GM12865 (cell line): Measurements from ENCODE around the gene PLXDC2.

ENCODE experiments used
- DNase-seq: peaks from one replicate; pipeline ENCODE4 v3.0.0; 2010; ENCODE audit warnings: low read depth
- H3K4me3 ChIP-seq: 2 replicates; pipeline ENCODE4 v1.5.1; 2011; ENCODE audit warnings: mild to moderate bottlenecking, low read depth, low read length, control low read depth
- CTCF ChIP-seq: IDR thresholded peaks from 2 replicates; pipeline ENCODE4 v1.5.1; 2011; ENCODE audit warnings: low read length, control low read depth, low read depth, inconsistent platforms; ENCODE audit not compliant: insufficient read depth; ENCODE audit errors: missing control alignments

The PLXDC2 gene

GRCh38 chr10:19983880-19984565, 167.8 kb downstream of the PLXDC2 start:
- H3K4me3 ChIP-seq: no peak overlapping the region
- no peak for TF ChIP-seq CTCF

GRCh38 chr10:19985745-19986144, 169.5 kb downstream of the PLXDC2 start:
- no peak for DNase-seq
- no peak for TF ChIP-seq CTCF

More at GRCh38 chr10:19983880-19984565, 167.8 kb downstream of the PLXDC2 start:
- no peak for DNase-seq

DNA sequence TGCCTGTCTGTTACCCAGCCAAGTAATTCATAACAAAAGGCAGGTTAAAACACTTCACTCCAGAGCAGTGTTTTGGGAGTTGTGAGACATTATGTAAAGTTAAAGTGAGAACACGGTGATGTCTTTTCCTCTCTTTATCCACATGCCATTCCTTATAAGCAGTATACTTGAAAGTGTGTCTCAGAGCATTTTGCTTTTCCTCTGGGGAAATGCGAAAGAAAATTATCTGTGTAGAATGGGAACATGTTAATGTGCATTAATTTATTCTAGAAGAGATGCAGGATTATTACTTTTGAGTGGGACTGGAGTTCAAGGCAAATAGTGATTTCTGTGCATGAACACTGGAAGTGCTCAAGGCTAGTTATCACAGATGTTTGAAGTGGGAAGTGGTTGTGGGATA, 170.4 kb downstream of the PLXDC2 start:
- DNase-seq: no peak
- no peak overlapping the region for H3K4me3 ChIP-seq
- no peak for TF ChIP-seq CTCF

More at GRCh38 chr10:19985745-19986144, 169.5 kb downstream of the PLXDC2 start:
- no peak overlapping the region for H3K4me3 ChIP-seq

DNA sequence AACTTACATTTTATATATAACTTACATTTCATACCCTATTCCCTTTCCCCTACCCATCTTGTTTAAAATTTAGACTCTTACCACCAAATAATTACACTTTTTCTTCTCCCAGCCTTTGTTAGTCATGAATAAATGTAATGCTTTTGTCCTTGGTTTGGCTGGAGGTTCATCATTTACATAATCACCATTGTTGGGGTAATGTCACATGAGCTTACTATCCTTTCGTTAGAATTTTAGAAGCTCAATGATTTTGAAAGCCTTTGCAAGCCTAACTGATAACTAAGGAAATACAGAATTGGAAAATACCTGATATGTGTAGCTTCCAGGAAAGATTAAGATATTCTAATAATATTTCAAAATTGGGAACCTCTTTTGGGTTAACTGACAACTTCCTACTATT, 171.7 kb downstream of the PLXDC2 start:
- no peak for DNase-seq
- no peak overlapping the region for H3K4me3 ChIP-seq
- no peak for TF ChIP-seq CTCF

DNA sequence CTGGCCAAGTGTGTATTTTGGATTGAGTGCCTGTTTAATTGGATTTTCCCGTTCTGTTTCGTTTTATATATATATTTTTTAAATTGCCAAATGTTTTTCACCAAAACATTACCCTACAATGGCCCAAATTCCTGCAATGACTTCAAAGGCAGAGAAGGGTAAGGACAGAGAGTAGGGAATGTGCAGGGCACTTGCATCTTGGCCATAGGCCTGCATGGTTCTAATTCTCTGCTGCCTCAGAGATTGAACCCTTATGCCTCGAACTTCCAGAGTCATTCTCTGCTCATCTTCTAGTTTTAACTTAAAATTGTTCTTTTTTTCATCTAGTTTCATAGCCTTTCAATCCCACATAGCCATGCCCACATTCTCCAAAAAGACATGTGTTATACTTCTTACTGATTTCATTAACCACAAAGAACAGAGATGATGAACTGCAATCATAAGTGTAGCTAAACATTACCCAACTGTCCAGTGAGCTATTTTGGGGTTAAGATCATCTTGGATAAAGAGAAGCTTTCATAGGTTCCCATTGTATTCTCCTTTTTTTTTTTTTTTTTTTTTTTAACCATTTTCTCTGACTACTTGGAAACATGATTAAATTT, 177.6 kb downstream of the PLXDC2 start:
- TF ChIP-seq CTCF: no peak
- H3K4me3 ChIP-seq: no peak overlapping the region
- DNase-seq: no peak

GRCh38 chr10:19998482-19998881, 182.2 kb downstream of the PLXDC2 start:
- no peak for TF ChIP-seq CTCF
- DNase-seq: no peak
- no peak overlapping the region for H3K4me3 ChIP-seq
